GM12878 (cell line): ENCODE results near the gene FAM228A. TPM values are rescaled to one million over a fixed set of nuclear protein-coding genes. Genes with fewer than 3 reads are reported as not detected.

Source experiments
- ATAC-seq: fragments of 200-7000 bp; cut with Tn5 transposase; 3 replicates; pipeline ENCODE4 v1.9.1; 2020; ENCODE audit warnings: mild to moderate bottlenecking, moderate library complexity
- BruUV-seq: library from RNA; stranded (reverse); fragments of 400-500 nt; replicated peaks from 2 replicates; lab custom pipeline; 2021; lab: Mats Ljungman, UMichigan
- CTCF ChIA-PET: fragments of 300-600 bp; sonication (Branson Sonifier 250); formaldehyde crosslinking; extraction: SDS; loops from one replicate; lab custom pipeline; 2021; ENCODE audit warnings: inconsistent platforms; lab: Yijun Ruan, JAX
- POLR2A ChIA-PET: fragments of 350-600 bp; formaldehyde crosslinking; extraction: SDS; loops from one replicate; lab custom pipeline; 2021; ENCODE audit warnings: inconsistent platforms; lab: Charles Lee
- RAD21 ChIA-PET: fragments of 300-600 bp; sonication (Branson Sonifier 250); formaldehyde crosslinking; loops from one replicate; lab custom pipeline; 2023; ENCODE audit warnings: antibody characterized with exemption; ENCODE audit not compliant: unreplicated experiment; lab: Charles Lee
- SMC1A ChIA-PET: fragments of 300-600 bp; sonication (Branson Sonifier 250); formaldehyde crosslinking; loops from one replicate; lab custom pipeline; 2023; ENCODE audit not compliant: unreplicated experiment, uncharacterized antibody; lab: Charles Lee
- DNase-seq: peaks from one replicate; pipeline ENCODE4 v3.0.0-alpha.2; 2011; ENCODE audit warnings: low read depth, low spot score
- FAIRE-seq: peaks from 3 replicates; lab custom pipeline; 2011; peaks lifted over from hg19 to GRCh38; lab: Jason Lieb, UNC
- H2AFZ ChIP-seq: 2 replicates; pipeline ENCODE4 v1.6.0; 2011; ENCODE audit warnings: low read depth, low read length, control low read depth; ENCODE audit not compliant: control insufficient read depth
- H3K27ac ChIP-seq: 2 replicates; pipeline ENCODE4 v1.5.1; 2011; ENCODE audit warnings: control low read depth; ENCODE audit not compliant: control insufficient read depth, insufficient read depth
- H3K27me3 ChIP-seq, 2 experiments: replicated peaks in 1 of 2; 2 replicates each; pipeline versions ENCODE4 v1.6.0 to v1.6.1; 2011; ENCODE audit warnings: low read length in 1 of 2; ENCODE audit not compliant: control insufficient read depth in 2 of 2, insufficient read depth in 2 of 2
- H3K36me3 ChIP-seq, 2 experiments: 2 replicates each; pipeline ENCODE4 v1.5.1; 2011; ENCODE audit warnings: low read length in 1 of 2; ENCODE audit not compliant: control insufficient read depth in 2 of 2, insufficient read depth in 2 of 2
- H3K4me1 ChIP-seq: 2 replicates; pipeline ENCODE4 v1.6.1; 2011; ENCODE audit warnings: mild to moderate bottlenecking, low read length, moderate library complexity, mixed read lengths; ENCODE audit not compliant: control insufficient read depth, insufficient read depth
- H3K4me2 ChIP-seq: 2 replicates; pipeline ENCODE4 v1.6.0; 2011; ENCODE audit warnings: control low read depth; ENCODE audit not compliant: control insufficient read depth, insufficient read depth
- H3K4me3 ChIP-seq: fragments of 200-600 bp; sonication (generic); 2 replicates; pipeline ENCODE4 v1.5.1; 2016
- H3K79me2 ChIP-seq: 2 replicates; pipeline ENCODE4 v1.6.0; 2011; ENCODE audit warnings: low read length; ENCODE audit not compliant: control insufficient read depth, insufficient read depth
- H3K9ac ChIP-seq: 2 replicates; pipeline ENCODE4 v1.8.0; 2011; ENCODE audit warnings: low read length, control low read depth, mixed read lengths; ENCODE audit not compliant: control insufficient read depth, insufficient read depth
- H3K9me3 ChIP-seq: replicated peaks from 3 replicates; pipeline ENCODE4 v1.5.1; 2011; ENCODE audit warnings: mild to moderate bottlenecking, low read length; ENCODE audit not compliant: control insufficient read depth, insufficient read depth
- H4K20me1 ChIP-seq: 2 replicates; pipeline ENCODE4 v1.6.0; 2011; ENCODE audit not compliant: control insufficient read depth, insufficient read depth
- BMI1 ChIP-seq: fragments of 450-650 bp; IDR thresholded peaks from 2 replicates; pipeline ENCODE4 v1.6.1; 2016; ENCODE audit warnings: mild to moderate bottlenecking, moderate library complexity, borderline replicate concordance
- CEBPZ ChIP-seq: fragments of 150-350 bp; IDR thresholded peaks from 2 replicates; pipeline ENCODE4 v1.6.1; 2016; ENCODE audit warnings: low read depth, low read length
- DPF2 ChIP-seq: fragments of 450-650 bp; IDR thresholded peaks from 2 replicates; pipeline ENCODE4 v1.6.1; 2017; ENCODE audit warnings: mild to moderate bottlenecking
- EGR1 ChIP-seq, 2 experiments: IDR thresholded peaks; 1 replicate in 1 of 2; 2 replicates in 1 of 2; pipeline ENCODE4 v1.6.1; 2011 to 2012; ENCODE audit warnings: low read depth in 2 of 2, low read length in 2 of 2, borderline replicate concordance in 1 of 2, mild to moderate bottlenecking in 1 of 2, moderate library complexity in 1 of 2
- HSF1 ChIP-seq: fragments of 150-350 bp; IDR thresholded peaks from 2 replicates; pipeline ENCODE4 v1.6.1; 2014; ENCODE audit warnings: mild to moderate bottlenecking, low read depth, low read length
- JUND ChIP-seq: IDR thresholded peaks from 2 replicates; pipeline ENCODE4 v1.6.1; 2012; ENCODE audit warnings: low read depth, mild to moderate bottlenecking, low read length, improper control_type of control experiment, moderate library complexity
- NR2C1 ChIP-seq: fragments of 450-650 bp; IDR thresholded peaks from 2 replicates; pipeline ENCODE4 v1.6.1; 2017; ENCODE audit warnings: antibody characterized with exemption, mild to moderate bottlenecking, moderate library complexity
- SKIL ChIP-seq: fragments of 450-650 bp; IDR thresholded peaks from 2 replicates; pipeline ENCODE4 v1.6.1; 2017; ENCODE audit warnings: mild to moderate bottlenecking, low read depth, inconsistent platforms; ENCODE audit not compliant: poor library complexity, severe bottlenecking
- SMAD1 ChIP-seq: fragments of 450-650 bp; IDR thresholded peaks from 2 replicates; pipeline ENCODE4 v1.6.1; 2018; ENCODE audit warnings: mild to moderate bottlenecking, low read depth; ENCODE audit not compliant: partially characterized antibody
- SRF ChIP-seq, 2 experiments: IDR thresholded peaks; 2 replicates each; pipeline ENCODE4 v1.6.1; 2011; ENCODE audit warnings: low read depth in 2 of 2, low read length in 2 of 2, mild to moderate bottlenecking in 1 of 2, moderate library complexity in 1 of 2
- SUZ12 ChIP-seq: fragments of 200-600 bp; sonication (generic); IDR thresholded peaks from one replicate; pipeline ENCODE4 v1.6.1; 2018; ENCODE audit warnings: antibody characterized with exemption, mild to moderate bottlenecking; ENCODE audit not compliant: unreplicated experiment
- ZNF24 ChIP-seq: fragments of 450-650 bp; IDR thresholded peaks from 2 replicates; pipeline ENCODE4 v1.6.1; 2017; ENCODE audit warnings: antibody characterized with exemption, mild to moderate bottlenecking
- WGBS: methylation state at CpG from one replicate; pipeline ENCODE4 v1.1.6; 2016; ENCODE audit warnings: low lambda C conversion rate; ENCODE audit not compliant: insufficient replicate concordance, insufficient coverage; ENCODE audit errors: missing lambda C conversion rate; 5-methylcytosine and 5-hydroxymethylcytosine counted together
- in situ Hi-C: fragments of 300-500 bp; cut with MboI; formaldehyde crosslinking; loops from 9 replicates; pipeline ENCODE4 v1.14.3; 2018; ENCODE audit warnings: mixed read lengths
- intact Hi-C: fragments of 100-400 bp; cut with micrococcal nuclease; formaldehyde crosslinking; loops from one replicate; pipeline ENCODE4 v1.14.2; 2022; ENCODE audit not compliant: unreplicated experiment
- polyA plus RNA-seq, 11 experiments: library from polyadenylated mRNA; depleted of rRNA in 4 of 11; unstranded in 6 of 11; stranded (reverse) in 5 of 11; fragments of >200 nt; fragmentation: Nextera tagmentation in 4 of 11; fragmentation: Illumina TruSeq in 1 of 11; extraction: Ambion mirVana in 4 of 11; extraction: Trizol in 1 of 11; gene quantifications; 1 replicate in 1 of 11; 2 replicates in 10 of 11; pipeline versions ENCODE4 v1.2.1 to v1.2.3, GENCODE V29; 2011 to 2016; ENCODE audit warnings: inconsistent platforms in 2 of 11, missing spikeins in 2 of 11, low read depth in 1 of 11
- total RNA-seq, 4 experiments: library from RNA; depleted of rRNA in 3 of 4; stranded (reverse); fragments of >200 nt in 3 of 4; fragmentation: Illumina TruSeq in 1 of 4; extraction: Trizol in 1 of 4; gene quantifications; 2 replicates each; pipeline versions ENCODE4 v1.2.1 to v1.2.3, GENCODE V29; 2013 to 2021
- TF ChIP-seq, protein P1 (sequence below): fragments of 450-650 bp; IDR thresholded peaks from 2 replicates; pipeline ENCODE4 v1.6.1; 2016; ENCODE audit warnings: mild to moderate bottlenecking, moderate library complexity, borderline replicate concordance

FAM228A gene
- total and polyA plus RNA-seq, 10 of the 15 experiments (the other 5 are each of a cell fraction or from before 2014, with no cell fraction given) = 0.06 TPM; not detected in 9

DNA sequence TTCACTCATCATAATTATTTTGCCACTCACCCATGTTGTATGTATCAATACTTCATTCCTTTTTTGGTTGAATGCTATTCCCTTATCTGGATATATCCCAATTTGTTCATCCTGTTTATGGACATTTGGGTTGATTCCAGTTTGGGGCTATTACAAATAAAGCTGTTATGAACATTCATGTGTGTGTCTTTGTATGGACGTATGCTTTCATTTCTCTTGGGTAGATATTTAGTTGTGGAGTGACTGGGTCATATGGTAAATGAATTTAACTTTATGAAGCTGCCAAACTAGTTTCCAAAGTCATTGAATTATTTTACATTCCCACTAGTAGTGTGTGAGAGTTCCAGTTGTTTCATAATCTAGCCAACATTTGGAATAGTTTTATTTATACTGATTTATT, 48.9 kb upstream of the FAM228A start:
- Histone ChIP-seq H3K4me3 (no peak overlapping the region), H4K20me1 (no peaks in the 10 kb centered on the region), H3K9ac (no peak overlapping the region), H3K27me3 (no peaks in the 10 kb centered on the region), H3K9me3 (no peaks in the 10 kb centered on the region), H3K4me2 (no peak overlapping the region), H2AFZ (no peak overlapping the region), H3K79me2 (peaks cover 9% of the 10 kb centered on the region), H3K4me1 (no peaks in the 10 kb centered on the region), H3K36me3 (no peaks in the 10 kb centered on the region), H3K27ac (no peak overlapping the region)
- intact Hi-C loops (no loop called here), in situ Hi-C loops (no loop called here)
- BruUV-seq = no TSS peak
- ChIA-PET SMC1A (interaction anchor here (0.5 to 0.7 kb wide), 3 partner anchors 91 to 561 kb away, joined by 3 read pairs; no protein-coding TSS in a partner anchor), CTCF (interaction anchor here (0.6 to 3.2 kb wide), 2 partner anchors 17 to 42 kb away, joined by 3 to 16 read pairs; partner anchors contain the start of gene TP53I3), RAD21 (no interaction called here), POLR2A (no interaction called here)
- no peak for DNase-seq
- FAIRE-seq = no peak
- WGBS = 45% methylated on average over 1 of the region's 1 CpG
- ATAC-seq = no peak
- no peak for TF ChIP-seq CEBPZ
- no peak for TF ChIP-seq ZNF24
- no peak for TF ChIP-seq SUZ12
- TF ChIP-seq, protein P1, sequence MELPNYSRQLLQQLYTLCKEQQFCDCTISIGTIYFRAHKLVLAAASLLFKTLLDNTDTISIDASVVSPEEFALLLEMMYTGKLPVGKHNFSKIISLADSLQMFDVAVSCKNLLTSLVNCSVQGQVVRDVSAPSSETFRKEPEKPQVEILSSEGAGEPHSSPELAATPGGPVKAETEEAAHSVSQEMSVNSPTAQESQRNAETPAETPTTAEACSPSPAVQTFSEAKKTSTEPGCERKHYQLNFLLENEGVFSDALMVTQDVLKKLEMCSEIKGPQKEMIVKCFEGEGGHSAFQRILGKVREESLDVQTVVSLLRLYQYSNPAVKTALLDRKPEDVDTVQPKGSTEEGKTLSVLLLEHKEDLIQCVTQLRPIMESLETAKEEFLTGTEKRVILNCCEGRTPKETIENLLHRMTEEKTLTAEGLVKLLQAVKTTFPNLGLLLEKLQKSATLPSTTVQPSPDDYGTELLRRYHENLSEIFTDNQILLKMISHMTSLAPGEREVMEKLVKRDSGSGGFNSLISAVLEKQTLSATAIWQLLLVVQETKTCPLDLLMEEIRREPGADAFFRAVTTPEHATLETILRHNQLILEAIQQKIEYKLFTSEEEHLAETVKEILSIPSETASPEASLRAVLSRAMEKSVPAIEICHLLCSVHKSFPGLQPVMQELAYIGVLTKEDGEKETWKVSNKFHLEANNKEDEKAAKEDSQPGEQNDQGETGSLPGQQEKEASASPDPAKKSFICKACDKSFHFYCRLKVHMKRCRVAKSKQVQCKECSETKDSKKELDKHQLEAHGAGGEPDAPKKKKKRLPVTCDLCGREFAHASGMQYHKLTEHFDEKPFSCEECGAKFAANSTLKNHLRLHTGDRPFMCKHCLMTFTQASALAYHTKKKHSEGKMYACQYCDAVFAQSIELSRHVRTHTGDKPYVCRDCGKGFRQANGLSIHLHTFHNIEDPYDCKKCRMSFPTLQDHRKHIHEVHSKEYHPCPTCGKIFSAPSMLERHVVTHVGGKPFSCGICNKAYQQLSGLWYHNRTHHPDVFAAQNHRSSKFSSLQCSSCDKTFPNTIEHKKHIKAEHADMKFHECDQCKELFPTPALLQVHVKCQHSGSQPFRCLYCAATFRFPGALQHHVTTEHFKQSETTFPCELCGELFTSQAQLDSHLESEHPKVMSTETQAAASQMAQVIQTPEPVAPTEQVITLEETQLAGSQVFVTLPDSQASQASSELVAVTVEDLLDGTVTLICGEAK = no peak
- TF ChIP-seq SMAD1 = no peak
- TF ChIP-seq SRF (IDR thresholded peaks at IDR 0.05; ENCODE audit: low read depth in 2 of 2, low read length in 2 of 2) = no peak
- TF ChIP-seq BMI1 = no peak
- TF ChIP-seq HSF1 = no peak
- no peak for TF ChIP-seq NR2C1
- no peak for TF ChIP-seq EGR1 (IDR thresholded peaks at IDR 0.05; ENCODE audit: borderline replicate concordance in 1 of 2, low read depth in 2 of 2, low read length in 2 of 2)
- no peak for TF ChIP-seq SKIL
- no peak for TF ChIP-seq JUND
- TF ChIP-seq DPF2 = no peak
